HCEC 1CT (cell line): Measurements from ENCODE around the gene SLC1A3.
A peak's percentile ranks its signal among the peaks of the same experiment; 100 is the strongest.

Source experiments
- DNase-seq: peaks from one replicate; pipeline ENCODE4 v3.0.0-alpha.2; 2017

Gene SLC1A3

DNA sequence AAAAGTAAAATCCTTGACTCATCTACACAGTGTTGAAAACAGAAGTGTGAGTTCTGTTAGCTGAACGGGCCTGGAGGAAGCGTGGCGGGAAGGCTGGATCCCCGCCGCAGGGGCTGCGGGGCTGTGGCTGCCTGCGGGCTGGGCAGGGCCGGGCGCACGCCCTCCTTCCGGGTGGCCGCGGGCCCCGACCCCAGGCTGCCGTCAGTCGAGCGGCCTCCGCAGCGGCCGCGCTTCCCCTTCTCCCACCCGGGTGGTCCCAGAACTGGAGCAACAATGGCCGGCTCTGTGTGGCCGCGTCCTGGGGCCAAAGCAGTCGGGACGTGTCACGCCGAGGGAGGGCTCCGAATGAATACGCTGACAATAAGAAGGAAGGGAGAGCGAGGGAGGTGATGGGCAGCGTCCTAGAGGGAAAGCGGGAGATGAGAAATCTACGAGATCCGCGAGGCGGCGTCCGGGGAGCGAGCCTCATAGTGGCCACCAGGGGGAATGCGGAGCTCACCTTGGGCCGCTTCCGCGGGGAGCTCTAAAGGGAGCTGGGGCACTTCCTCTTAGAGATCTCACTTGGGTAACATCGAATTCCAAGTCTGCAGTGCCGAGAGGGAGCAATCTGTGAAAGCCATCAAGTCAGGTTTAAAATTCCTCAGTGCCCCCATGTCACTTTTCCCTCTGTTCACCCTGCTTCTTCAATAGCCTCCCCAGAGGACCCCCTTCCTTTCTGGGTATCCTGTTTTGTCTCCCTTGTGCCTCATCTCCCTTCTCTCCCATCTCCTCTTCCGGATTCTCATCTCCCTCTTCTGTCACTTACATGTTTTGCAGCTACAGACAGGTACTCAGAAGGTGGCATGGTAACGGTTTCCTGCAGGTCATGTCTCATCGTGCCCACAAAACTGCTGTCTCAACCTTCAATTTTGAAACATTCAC, 83.9 kb downstream of the SLC1A3 start:
- peak; percentile 85 for DNase-seq

DNA sequence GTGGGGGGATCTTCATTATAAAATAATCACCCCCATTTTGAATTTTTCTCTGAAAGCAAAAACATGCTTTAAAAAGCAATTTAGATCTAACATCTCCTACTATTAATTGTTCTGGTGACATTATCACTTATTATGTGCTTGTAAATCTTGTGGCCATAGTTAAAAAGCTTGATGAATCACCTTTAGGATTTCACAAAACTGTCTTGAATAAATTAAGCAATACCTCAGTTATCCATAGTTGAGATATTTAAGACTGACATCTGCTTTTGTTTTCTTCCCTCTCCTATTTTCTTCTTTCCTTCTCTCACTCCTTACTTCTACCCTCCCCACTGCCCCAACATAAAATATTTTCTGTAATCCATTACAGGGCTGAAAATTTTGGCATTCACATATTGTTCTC, 84.8 kb downstream of the SLC1A3 start:
- DNase-seq = peak; percentile 30

- no peak for DNase-seq
Observed at GRCh38 chr5:36691696-36692371, 85.4 kb downstream of the SLC1A3 start.

GRCh38 chr5:36692791-36693763, 86.7 kb downstream of the SLC1A3 start:
- DNase-seq = peak; percentile 66

DNA sequence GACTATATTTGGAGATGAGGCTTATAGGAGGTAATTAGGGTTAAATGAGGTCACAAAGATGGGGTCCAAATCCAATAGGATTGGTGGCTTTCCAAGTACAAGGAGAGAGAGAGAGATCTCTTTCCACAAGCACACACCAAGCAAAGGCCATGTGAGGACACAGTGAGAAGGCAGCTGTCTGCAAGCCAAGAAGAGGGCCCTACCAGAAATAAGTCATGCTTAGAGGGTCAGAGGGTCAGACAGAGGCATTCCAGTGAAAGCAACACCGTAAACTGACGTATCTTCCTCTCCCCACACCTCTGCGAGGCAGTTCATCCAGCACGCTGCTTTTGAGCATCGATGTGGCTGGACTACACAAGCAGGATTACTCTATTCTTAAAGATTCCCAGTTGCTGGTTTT, 87.9 kb downstream of the SLC1A3 start:
- DNase-seq = peak; percentile 48

- peak; percentile 51 for DNase-seq
Observed at GRCh38 chr5:36696059-36696673, 89.8 kb downstream of the SLC1A3 start.

GRCh38 chr5:36698031-36698430, 91.6 kb downstream of the SLC1A3 start:
- DNase-seq = no peak

DNA sequence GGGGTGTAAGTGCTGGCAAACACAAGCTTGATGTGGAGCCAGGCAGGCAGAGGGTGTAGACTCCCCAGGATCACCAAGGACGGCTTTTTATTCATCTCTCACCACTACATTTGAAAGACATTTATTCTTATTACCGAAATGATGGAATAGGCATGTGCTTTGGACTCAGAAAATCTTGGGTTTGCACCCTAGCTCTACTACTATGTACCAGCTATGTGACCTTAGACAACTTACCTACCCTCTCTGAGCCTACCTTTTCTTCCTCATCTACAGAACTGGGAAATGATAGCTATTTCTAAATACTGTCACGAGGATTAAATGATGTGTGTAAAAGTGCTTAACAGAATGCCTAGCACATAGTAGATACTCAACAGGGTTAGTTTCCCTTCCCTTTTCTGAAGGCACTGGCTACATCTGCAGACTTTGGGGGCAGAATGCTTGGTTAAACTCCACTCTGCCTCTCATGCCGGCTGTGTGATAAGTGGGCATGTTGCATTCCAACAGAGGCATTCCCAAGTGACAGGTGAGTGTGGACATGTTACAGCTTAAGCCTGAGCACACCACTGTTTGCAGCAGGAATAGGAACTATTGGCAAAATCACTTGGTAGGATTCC, 94.8 kb downstream of the SLC1A3 start:
- no peak for DNase-seq

DNA sequence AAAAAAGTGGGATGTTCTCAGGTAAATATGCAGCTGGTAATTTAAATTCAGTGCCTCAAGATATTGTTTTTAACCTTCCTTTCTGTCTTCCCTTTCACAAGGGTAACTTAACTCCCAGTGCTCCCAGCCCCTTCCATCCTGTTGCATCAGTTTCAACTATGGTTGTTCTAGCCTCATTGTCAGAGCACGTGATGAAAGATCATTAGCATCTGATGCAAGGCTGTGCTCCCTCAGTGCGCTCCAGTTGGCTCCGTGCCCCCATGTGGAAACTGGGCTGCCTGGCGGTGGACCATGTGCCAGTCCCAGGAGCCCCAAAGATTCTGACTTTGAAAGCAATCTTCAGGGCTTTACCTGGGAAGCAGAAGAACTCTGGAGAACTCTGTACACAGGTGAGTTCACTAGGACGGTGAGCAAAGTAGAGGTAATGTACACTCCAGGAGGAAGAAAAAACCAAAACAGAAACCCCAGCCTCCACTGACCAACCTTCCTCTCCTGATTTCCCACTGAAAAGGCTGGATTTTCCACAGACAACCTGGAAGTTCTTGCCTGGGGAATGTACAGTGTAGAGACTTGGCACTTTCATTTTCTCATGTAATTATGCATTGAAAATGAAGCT, 96.9 kb downstream of the SLC1A3 start:
- no peak for DNase-seq

DNA sequence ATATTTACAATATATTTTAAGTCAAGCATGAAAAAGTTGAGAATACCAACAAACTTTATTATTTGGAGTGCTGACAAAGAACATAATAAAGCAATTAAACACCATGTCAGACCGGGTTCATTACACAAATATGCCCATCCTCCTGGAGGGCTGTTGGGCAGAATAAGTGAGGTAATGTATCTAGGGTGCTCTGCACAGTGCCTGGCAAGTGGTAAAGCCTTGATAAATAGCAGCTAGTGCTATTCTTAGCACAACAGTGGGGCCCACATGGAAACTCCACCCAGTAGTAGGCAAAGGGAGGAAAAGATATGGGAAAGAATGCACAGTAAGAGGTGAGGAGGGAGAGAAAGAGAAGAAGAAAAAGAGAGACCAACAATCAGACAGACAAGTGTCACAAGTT, 97.7 kb downstream of the SLC1A3 start:
- DNase-seq = no peak

DNA sequence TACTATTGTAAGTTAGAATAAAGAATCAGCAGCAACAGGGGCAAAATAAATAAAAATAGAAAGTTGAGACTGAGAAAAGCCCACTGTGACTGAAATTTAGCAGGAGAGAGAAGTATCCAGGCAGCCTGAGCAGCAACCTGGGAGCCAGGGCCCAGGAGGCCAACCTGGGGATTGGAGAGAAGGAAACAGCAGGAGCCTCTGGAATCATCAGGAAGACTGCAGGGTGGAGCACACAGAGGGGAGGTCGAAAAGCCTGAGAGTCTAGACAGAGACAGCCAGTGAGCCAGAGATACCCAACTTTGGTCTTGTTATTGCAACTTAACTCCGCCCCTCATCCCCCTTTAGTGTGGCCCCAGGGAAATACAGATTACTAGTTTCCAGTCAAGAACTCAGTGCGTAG, 98.6 kb downstream of the SLC1A3 start:
- DNase-seq = no peak

- no peak for DNase-seq
Observed at GRCh38 chr5:36706662-36707061, 100.3 kb downstream of the SLC1A3 start.

GRCh38 chr5:36708996-36709395, 102.6 kb downstream of the SLC1A3 start:
- no peak for DNase-seq

DNA sequence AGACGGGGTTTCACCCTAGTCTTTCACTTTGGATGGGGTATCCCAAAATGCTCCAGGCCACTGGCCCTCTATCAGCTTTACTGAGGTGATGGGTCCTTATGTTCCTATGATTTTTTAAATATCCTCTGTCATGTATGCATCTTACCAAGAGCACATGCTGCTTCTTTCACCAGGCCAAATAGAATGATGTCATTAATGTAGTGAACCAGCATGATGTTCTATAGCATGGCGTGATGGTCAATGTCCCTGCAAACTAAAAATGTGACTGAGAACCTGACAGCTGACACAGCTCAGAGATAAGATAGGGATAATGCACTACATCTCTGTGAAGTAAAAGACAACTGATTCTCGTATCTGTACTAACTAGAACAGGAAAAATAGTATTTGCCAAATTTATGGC, 103.6 kb downstream of the SLC1A3 start:
- no peak for DNase-seq

DNA sequence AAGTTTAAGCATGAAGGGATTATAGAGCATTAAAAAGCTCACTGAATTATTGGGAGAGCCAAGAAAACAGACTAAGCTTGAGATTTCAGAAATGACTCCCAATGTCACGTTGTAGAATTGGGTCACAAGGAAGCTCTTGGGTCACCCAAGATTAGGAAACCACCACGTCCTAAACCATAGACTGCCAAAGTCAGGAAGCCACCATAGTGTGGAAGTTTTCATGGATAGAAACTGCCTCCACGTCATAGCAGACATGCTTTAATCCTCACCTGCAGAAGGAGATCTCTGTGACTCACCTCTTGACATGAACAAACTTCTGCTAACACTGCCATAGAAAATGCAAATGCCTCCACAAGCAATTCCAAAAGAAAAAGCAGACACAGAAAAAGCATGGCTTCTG, 106.3 kb downstream of the SLC1A3 start:
- DNase-seq = no peak

GRCh38 chr5:36713541-36713940, 107.1 kb downstream of the SLC1A3 start:
- DNase-seq = no peak

DNA sequence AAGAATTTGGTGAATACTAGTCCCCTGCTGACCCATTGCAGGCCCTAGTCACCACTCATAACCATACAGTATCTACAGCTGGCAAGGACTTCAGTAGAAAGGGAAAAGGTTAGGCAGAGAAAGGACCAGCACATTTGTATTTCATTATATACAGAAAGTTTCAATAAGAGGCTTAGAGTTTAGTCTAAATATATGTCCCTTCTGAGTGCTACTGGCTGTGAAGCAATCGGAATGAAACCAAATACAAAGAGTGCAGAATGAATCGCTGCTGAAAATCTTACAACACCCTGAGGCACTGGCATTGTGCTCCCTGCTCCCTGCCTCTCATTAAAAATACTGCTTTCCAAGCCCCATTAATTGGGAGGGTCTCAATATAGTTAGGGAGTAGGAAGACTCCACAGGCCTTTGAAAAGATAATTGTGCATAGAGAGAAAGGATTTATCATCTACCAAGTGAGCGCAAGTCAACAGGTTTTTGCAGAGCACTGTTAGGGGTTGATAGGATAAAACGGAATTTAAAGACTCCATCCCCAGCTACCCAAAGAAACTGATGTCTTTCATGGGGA, 110.8 kb downstream of the SLC1A3 start:
- DNase-seq = no peak

DNA sequence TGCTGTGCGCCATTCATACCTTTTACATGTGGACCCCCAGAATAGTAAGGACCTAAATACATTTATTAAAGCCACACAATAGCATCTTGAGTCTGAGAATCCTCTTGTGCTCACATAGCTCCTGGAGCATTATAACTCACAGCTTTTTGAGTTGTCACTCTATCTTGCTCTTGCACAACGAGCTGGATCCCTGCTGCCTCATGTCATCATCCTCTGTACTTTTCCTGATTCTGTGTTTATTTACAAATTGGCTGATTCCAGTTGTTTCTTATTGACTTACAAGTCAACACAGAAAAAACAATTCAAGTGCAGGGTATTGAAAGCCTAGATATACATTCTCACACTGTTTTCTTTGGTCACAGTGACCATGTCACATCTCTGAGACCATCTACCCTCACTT, 112.9 kb downstream of the SLC1A3 start:
- DNase-seq = no peak

DNA sequence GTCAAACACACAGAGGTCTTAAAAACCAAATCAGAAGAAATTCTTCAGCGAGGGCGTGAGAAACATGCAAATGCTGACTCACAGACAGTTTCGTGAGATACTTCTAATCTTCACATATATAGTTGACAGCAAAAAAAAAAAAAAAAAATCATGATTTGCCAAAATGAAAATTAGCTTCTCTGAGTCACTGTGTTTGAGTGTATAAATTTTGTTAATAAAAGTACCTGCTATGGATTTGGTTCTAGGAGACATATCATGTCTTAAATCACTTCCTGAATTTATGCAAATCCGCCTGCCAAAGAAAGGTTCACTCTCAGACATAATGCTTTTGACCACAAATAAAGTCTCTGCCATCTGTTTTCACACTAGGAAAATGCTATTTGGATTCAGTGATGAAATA, 114.3 kb downstream of the SLC1A3 start:
- no peak for DNase-seq

GRCh38 chr5:36721664-36722235, 115.3 kb downstream of the SLC1A3 start:
- no peak for DNase-seq

DNA sequence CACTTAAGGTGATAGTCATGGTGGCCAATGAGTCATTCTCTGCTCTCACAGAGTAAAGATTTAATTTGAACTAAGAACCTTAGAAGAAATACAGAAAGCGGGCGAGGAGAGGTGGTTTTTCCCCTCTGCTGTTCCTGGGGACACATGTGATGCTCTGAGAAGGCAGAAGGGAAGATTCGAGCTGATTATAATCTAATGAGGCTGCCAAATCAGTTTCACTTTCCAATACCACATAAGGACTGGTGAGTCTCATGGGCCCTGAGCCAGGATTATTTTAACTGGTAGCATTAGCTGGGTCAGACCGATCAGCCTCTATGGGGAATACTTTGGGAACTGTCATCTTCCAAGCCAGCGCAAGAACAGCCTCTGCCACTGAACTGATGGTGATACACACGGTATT, 116.5 kb downstream of the SLC1A3 start:
- no peak for DNase-seq
